ENCODE data around the gene PLEKHA6. TPM values are rescaled to one million over a fixed set of nuclear protein-coding genes. Genes with fewer than 3 reads are reported as not detected.

The PLEKHA6 gene
- total RNA-seq, 4 donors from 2014 or later = 1.5 to 2.0 (median 1.6) TPM

GRCh38 chr1:204272505-204272904, 87.2 kb downstream of the PLEKHA6 start:
- no peak for TF ChIP-seq CTCF (IDR thresholded peaks at IDR 0.05; ENCODE audit: low read depth)

DNA sequence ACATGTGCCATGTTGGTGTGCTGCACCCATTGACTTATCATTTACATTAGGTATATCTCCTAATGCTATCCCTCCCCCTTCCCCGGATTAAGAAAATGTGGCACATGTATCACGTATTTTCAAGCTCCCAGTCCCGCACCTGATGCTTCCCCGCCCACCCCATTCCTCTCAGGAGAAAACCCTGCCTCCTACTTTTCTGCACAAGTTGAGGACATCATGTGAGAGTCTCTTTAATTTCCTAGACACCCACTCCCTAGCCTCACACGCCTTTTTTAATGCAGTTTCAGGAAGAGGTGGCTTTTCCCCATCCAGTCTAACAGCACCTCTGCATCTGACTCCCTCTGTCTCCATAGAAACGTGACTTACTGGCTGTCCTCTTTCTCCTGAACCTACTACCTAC, 87.8 kb downstream of the PLEKHA6 start:
- TF ChIP-seq CTCF (IDR thresholded peaks at IDR 0.05; ENCODE audit: low read depth) = no peak

- TF ChIP-seq CTCF (IDR thresholded peaks at IDR 0.05; ENCODE audit: low read depth) = no peak
Observed at GRCh38 chr1:204268101-204268500, 91.6 kb downstream of the PLEKHA6 start.

DNA sequence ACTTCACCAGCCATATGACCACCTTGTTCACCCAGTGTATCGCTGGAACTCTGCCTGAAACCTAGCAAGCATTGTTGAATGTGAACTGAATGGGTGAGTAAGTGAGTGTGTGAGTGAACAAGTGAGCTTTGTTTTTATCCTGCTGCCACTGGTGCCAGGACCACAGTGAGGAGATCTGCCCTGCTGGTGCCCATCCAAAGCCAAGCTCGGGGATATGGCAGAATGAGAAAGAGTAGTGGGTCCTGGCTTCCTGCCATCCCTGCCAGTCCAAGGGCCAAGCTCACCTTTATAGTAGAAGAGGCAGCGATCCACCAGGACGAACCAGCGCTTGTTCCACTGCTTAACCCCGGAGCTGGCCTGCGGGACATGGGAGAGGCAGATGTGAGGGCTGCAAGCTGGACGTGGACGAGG, 92.5 kb downstream of the PLEKHA6 start:
- TF ChIP-seq CTCF (IDR thresholded peaks at IDR 0.05; ENCODE audit: low read depth) = no peak

DNA sequence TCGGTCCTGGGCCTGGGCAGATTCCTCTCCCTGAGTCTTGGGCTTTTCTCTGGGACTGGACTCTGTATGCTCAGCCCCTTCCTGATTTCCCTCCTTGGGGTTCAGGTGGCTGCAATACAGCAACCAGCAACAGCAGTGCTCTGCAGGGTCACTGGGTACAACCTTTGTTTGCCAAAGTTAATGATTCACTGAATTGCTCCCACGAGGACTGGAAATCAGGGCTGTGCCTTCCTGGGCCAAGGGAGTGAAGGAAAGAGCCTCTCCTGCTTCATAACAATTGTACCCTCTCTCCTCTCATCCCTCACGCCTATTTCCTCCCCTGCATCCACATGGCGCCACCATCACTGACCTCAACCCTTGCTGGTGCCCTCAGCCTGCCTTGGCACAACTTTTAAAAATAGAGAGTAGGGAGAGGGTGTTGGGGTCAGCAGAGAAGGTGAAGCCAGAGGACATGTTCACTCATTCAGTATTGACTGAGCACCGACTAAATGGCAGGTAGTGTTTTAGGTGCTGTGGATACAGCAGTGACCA, 93.2 kb downstream of the PLEKHA6 start:
- TF ChIP-seq CTCF (IDR thresholded peaks at IDR 0.05; ENCODE audit: low read depth) = no peak

DNA sequence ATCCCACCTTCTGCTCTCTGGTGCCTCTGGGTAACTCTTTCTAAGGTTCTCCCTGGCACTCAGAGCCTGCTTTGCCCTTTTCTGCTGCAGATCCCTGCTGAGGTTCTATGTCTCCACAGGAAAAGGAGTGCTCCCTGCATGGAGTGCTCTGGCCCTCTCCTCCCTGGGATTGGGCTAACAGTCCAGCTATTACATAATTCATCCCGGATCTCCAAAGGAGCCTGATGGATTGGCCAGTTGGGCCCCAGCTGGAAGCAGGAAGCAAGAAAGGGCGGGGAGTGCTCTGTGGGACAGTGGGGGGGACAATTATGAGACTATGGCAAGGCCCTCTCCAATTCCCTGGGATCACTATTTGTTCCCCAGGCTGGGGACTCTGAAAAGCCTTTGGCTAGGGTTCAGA, 94.1 kb downstream of the PLEKHA6 start:
- no peak for TF ChIP-seq CTCF (IDR thresholded peaks at IDR 0.05; ENCODE audit: low read depth)

DNA sequence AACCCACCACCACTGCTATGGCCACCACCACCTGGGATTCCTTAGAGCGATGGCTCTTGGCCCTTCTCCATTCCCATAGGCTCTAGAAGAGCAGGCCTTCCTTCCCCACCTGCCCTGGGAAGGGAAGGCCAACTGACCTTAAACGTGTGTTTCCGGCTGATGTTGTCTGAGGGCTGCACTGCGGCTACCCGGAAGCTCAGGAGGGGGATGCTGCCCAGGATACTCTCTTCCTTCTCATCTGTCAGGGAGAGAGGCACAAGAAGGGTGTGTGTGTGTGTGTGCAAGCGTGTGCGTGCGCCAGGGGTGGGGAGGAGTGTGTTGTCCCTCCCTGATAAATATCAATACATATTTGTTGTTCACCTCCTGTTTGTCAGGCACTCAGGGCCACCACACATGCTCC, 94.9 kb downstream of the PLEKHA6 start:
- no peak for TF ChIP-seq CTCF (IDR thresholded peaks at IDR 0.05; ENCODE audit: low read depth)

All from subcutaneous adipose tissue (tissue), 4 donors.